HepG2 (cell line): ENCODE results near the gene SERPIND1. TPM values are rescaled to one million over a fixed set of nuclear protein-coding genes. Genes with fewer than 3 reads are reported as not detected.
A peak's percentile ranks its signal among the peaks of the same experiment; 100 is the strongest.

ENCODE experiments used
- ATF6 ChIP-seq: sonication (generic); formaldehyde crosslinking; conservative IDR thresholded peaks from 2 replicates; pipeline ENCODE4 v1.4.0; 2020; ENCODE audit warnings: missing genetic modification reagents
- E2F2 ChIP-seq: sonication (generic); formaldehyde crosslinking; IDR thresholded peaks from 2 replicates; pipeline ENCODE4 v1.4.0; 2020; ENCODE audit warnings: missing genetic modification reagents, borderline replicate concordance
- FIP1L1 ChIP-seq: fragments of 200-400 bp; formaldehyde crosslinking; IDR thresholded peaks from 2 replicates; pipeline ENCODE4 v1.6.1; 2018; ENCODE audit warnings: low read depth, mild to moderate bottlenecking, low read length, moderate library complexity, borderline replicate concordance; ENCODE audit not compliant: insufficient read depth
- HNRNPK ChIP-seq: fragments of 200-400 bp; formaldehyde crosslinking; IDR thresholded peaks from 2 replicates; pipeline ENCODE4 v1.6.1; 2018; ENCODE audit warnings: low read length, low read depth, moderate library complexity, mild to moderate bottlenecking; ENCODE audit not compliant: poor library complexity, severe bottlenecking
- KLF15 ChIP-seq: sonication (generic); formaldehyde crosslinking; IDR thresholded peaks from 2 replicates; pipeline ENCODE4 v1.8.1; 2023; ENCODE audit warnings: borderline replicate concordance, mild to moderate bottlenecking, inconsistent platforms, missing genetic modification reagents, mixed read lengths
- MXD3 ChIP-seq: IDR thresholded peaks from 2 replicates; pipeline ENCODE4 v1.6.1; 2016; ENCODE audit warnings: mild to moderate bottlenecking, missing biosample characterization, missing genetic modification reagents
- PITX1 ChIP-seq: sonication (generic); formaldehyde crosslinking; IDR thresholded peaks from 2 replicates; pipeline ENCODE4 v1.5.1; 2020; ENCODE audit warnings: mild to moderate bottlenecking, missing genetic modification reagents
- RBM22 ChIP-seq: fragments of 200-400 bp; formaldehyde crosslinking; optimal IDR thresholded peaks from 2 replicates; pipeline ENCODE3; 2017; ENCODE audit warnings: mild to moderate bottlenecking, low read length, moderate library complexity
- TCF7L2 ChIP-seq: IDR thresholded peaks from 2 replicates; pipeline ENCODE4 v1.6.1; 2011; ENCODE audit warnings: mild to moderate bottlenecking, low read depth, low read length, moderate library complexity
- U2AF1 ChIP-seq: fragments of 200-400 bp; formaldehyde crosslinking; optimal IDR thresholded peaks from 2 replicates; pipeline ENCODE3; 2017; ENCODE audit warnings: mild to moderate bottlenecking, low read depth, low read length
- ZBTB43 ChIP-seq: sonication (generic); formaldehyde crosslinking; conservative IDR thresholded peaks from 2 replicates; pipeline ENCODE4 v1.4.0; 2020; ENCODE audit warnings: missing genetic modification reagents
- ZFP36L2 ChIP-seq: sonication (generic); formaldehyde crosslinking; IDR thresholded peaks from 2 replicates; pipeline ENCODE4 v1.4.0; 2020; ENCODE audit warnings: missing genetic modification reagents
- ZNF382 ChIP-seq: sonication (generic); formaldehyde crosslinking; IDR thresholded peaks from 2 replicates; pipeline ENCODE4 v1.5.0; 2020; ENCODE audit warnings: missing genetic modification reagents, mild to moderate bottlenecking, borderline replicate concordance
- ZNF703 ChIP-seq: sonication (generic); formaldehyde crosslinking; IDR thresholded peaks from 2 replicates; pipeline ENCODE4 v1.5.1; 2020; ENCODE audit warnings: missing genetic modification reagents, mild to moderate bottlenecking, moderate library complexity, borderline replicate concordance
- ZSCAN12 ChIP-seq: sonication (generic); formaldehyde crosslinking; IDR thresholded peaks from 2 replicates; pipeline ENCODE4 v1.9.0; 2021; ENCODE audit warnings: mild to moderate bottlenecking, missing genetic modification reagents
- ZSCAN30 ChIP-seq: sonication (generic); formaldehyde crosslinking; IDR thresholded peaks from 2 replicates; pipeline ENCODE4 v1.5.0; 2020; ENCODE audit warnings: mild to moderate bottlenecking, missing genetic modification reagents
- polyA plus RNA-seq, 8 experiments: library from polyadenylated mRNA; depleted of rRNA in 3 of 8; stranded (reverse) in 7 of 8; unstranded in 1 of 8; fragments of >200 nt; fragmentation: Illumina TruSeq in 4 of 8; extraction: Trizol in 4 of 8; gene quantifications; 2 replicates each; pipeline versions ENCODE4 v1.2.1 to v1.2.3, GENCODE V29; 2011 to 2016; ENCODE audit warnings: low read depth in 4 of 8, missing spikeins in 1 of 8, mixed read lengths in 1 of 8; ENCODE audit not compliant: insufficient read depth in 1 of 8
- total RNA-seq, 5 experiments: library from RNA; depleted of rRNA; stranded (reverse); fragments of >200 nt; fragmentation: Illumina TruSeq; extraction: Trizol; gene quantifications; 2 replicates each; pipeline ENCODE4 v1.2.3, GENCODE V29; 2016; ENCODE audit warnings: low read depth in 1 of 5
- TF ChIP-seq, protein P1 (sequence below): IDR thresholded peaks from 2 replicates; pipeline ENCODE4 v1.6.1; 2016
- TF ChIP-seq, protein P2 (sequence below): sonication (generic); formaldehyde crosslinking; IDR thresholded peaks from 2 replicates; pipeline ENCODE4 v1.9.0; 2021; ENCODE audit warnings: missing genetic modification reagents, borderline replicate concordance

The SERPIND1 gene
- total and polyA plus RNA-seq, 2 of the 13 experiments (the other 11 are each of a cell fraction or from before 2014, with no cell fraction given), result 111 to 350 TPM

- no peak for TF ChIP-seq TCF7L2
- no peak for TF ChIP-seq ZNF382 (CRISPR knock-in tag)
- no peak for TF ChIP-seq U2AF1
- TF ChIP-seq FIP1L1, result no peak
- no peak for TF ChIP-seq ZNF703 (CRISPR knock-in tag)
- TF ChIP-seq, protein P1, sequence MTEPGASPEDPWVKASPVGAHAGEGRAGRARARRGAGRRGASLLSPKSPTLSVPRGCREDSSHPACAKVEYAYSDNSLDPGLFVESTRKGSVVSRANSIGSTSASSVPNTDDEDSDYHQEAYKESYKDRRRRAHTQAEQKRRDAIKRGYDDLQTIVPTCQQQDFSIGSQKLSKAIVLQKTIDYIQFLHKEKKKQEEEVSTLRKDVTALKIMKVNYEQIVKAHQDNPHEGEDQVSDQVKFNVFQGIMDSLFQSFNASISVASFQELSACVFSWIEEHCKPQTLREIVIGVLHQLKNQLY, result no peak
- no peak for TF ChIP-seq ZSCAN12 (CRISPR knock-in tag)
- peak; percentile 98 for TF ChIP-seq ZBTB43 (CRISPR knock-in tag)
- no peak for TF ChIP-seq RBM22
- TF ChIP-seq E2F2 (CRISPR knock-in tag), result no peak
- no peak for TF ChIP-seq ZSCAN30 (CRISPR knock-in tag)
- TF ChIP-seq ZFP36L2 (CRISPR knock-in tag), result no peak
- no peak for TF ChIP-seq ATF6 (CRISPR knock-in tag)
- TF ChIP-seq MXD3 (CRISPR knock-in tag), result 0 out of 2 replicates have a peak, but pooled peaks have one; percentile 20
- TF ChIP-seq, protein P2, sequence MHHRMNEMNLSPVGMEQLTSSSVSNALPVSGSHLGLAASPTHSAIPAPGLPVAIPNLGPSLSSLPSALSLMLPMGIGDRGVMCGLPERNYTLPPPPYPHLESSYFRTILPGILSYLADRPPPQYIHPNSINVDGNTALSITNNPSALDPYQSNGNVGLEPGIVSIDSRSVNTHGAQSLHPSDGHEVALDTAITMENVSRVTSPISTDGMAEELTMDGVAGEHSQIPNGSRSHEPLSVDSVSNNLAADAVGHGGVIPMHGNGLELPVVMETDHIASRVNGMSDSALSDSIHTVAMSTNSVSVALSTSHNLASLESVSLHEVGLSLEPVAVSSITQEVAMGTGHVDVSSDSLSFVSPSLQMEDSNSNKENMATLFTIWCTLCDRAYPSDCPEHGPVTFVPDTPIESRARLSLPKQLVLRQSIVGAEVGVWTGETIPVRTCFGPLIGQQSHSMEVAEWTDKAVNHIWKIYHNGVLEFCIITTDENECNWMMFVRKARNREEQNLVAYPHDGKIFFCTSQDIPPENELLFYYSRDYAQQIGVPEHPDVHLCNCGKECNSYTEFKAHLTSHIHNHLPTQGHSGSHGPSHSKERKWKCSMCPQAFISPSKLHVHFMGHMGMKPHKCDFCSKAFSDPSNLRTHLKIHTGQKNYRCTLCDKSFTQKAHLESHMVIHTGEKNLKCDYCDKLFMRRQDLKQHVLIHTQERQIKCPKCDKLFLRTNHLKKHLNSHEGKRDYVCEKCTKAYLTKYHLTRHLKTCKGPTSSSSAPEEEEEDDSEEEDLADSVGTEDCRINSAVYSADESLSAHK (CRISPR knock-in tag), result 0 out of 2 replicates have a peak, but pooled peaks have one; percentile 76
- no peak for TF ChIP-seq HNRNPK
- no peak for TF ChIP-seq KLF15 (CRISPR knock-in tag)
- TF ChIP-seq PITX1 (CRISPR knock-in tag), result peak; percentile 24; the same call in 1 of the 2 replicates
These were observed 1.8 kb upstream of the SERPIND1 start (continued) for GRCh38 chr22:20771918-20772625.
